Measurements from ENCODE around the gene TXLNB.
A peak's percentile ranks its signal among the peaks of the same experiment; 100 is the strongest.
"Not testable (repeated sequence)": the region's sequence is repeated elsewhere in the genome, so short reads cannot be mapped to it uniquely, and the experiment has no call there.

TXLNB gene

DNA sequence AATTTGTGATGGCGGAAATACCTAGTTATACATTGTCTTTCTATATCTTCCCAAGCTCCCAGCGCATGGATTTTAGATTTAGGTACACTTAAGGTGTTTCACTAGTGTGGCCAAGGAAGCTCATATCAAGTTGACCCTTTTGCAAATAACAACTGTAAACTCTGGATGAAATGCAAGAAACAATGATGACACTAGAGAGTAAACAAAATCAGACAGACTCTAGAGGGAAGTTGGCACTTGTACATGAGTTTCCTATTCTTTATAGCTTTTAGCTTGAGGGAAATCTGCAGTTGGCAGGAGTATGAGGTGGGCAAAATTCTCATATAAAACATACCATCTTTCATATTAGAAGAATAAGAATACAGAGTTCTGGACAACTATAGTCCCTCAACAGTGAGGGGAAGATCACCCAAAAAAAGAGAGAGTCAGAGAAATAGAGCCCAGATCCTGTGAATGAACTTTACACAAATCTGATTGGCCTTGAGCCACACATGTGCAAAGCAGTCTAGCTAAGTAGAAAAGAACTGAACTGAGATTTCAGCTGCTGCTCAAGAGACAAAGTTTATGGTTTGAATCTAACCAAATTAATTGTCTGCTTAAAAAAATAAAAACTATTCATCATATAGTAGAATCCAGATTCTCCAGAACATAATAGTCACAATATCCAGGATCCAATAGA is 26.1 kb downstream of the TXLNB start:
- DNase-seq = no peak

DNA sequence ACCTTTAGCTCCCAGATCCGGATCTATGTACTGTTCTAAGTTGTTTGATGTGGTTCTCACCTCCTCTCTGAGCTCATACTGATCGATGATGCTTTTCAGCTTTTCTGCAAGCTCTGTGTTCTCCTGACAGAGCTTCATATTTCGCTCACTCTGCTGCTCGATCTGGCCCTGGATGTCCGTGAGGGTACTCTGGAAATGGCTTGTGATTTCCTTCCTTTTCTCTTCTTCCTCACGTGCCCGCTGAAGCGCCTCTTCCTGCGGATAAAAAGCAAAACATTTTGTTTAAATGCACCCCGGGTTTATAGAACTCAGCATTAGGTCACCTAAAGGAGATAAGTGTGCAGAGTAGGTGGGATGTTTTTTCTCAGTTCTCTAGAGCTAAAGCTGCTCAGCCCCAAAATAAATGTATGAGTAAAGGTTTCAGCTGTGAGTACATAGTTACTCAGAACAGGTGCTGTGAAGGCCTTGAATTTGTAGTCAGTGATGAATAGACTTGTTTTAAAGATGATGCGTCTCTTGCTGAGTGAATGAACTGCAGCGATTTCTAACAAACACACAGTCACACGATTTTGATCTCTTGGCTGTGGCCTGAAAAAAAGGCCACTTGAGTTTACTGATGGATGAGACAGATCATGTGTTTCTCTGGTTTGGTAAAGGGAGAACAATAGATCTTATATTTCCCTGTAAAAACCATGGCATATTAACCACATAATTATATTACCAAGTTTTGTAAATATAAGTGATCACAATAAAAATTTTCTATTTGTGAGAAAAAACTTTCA is 29.1 kb downstream of the TXLNB start:
- peak; percentile 13 for DNase-seq

DNA sequence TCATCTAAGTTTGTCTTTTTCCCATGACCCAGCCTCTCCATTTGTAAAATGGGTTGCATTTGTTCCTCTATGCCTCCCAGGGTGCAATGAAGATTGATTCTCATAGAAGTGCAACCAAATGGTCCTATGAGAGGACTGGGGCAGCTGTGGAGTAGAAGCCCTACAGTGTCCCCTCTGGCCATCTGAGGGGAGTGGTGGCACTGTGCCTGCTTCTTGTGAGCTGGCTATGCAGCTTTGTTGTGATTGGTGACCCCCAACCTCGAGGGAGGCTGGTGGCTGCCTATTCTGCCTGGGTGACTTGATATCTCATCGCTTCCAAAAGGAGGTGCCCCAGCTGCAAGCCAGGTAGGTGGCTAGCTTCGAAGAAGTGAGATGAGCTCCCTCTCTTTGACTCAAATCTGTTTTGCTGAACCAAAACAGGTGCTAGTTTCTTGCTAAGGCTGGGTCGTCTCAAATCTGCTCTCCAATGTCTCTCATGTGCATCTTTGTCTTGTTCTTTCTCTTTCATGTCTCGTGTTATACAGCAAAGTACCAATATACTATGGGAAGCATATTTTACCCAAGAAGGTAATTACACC is 33.9 kb downstream of the TXLNB start:
- no peak for DNase-seq

DNA sequence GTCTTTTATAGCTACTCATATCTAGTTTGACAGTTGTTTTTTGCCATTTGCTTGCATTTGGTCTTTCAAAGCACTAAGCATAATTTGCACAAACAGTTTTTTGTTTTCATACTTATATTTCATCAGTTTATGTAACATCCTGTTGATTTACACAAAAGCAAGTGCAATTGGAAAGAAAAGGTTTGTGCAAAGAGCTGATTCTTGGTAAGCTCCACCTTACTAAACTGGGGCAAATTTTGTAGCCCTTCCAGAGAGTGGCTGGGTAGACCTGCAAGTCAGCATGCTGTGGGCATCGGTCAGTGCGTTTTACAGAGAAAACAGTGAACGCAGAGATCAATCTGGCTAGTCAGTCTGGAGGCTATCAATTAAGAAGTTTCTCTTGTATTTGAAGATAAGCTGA is 34.5 kb downstream of the TXLNB start:
- DNase-seq = no peak

DNA sequence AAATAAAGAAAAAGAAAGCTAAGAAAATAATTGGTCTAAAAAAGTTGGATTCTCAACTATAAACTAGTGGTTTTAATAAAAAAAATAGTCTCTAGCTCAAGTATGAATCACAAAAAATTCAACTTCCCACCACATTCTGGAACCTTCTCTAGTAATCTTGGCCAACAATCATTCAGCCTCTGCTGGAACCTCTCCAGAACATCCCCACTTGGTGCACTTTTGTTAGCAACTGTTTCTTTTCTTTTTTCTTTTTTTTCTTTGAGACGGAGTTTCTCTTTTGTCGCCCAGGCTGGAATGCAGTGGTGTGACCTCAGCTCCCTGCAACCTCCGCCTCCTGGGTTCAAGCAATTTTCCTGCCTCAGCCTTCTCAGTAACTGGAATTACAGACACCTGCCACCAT is 35.7 kb downstream of the TXLNB start:
- no peak for DNase-seq

DNA sequence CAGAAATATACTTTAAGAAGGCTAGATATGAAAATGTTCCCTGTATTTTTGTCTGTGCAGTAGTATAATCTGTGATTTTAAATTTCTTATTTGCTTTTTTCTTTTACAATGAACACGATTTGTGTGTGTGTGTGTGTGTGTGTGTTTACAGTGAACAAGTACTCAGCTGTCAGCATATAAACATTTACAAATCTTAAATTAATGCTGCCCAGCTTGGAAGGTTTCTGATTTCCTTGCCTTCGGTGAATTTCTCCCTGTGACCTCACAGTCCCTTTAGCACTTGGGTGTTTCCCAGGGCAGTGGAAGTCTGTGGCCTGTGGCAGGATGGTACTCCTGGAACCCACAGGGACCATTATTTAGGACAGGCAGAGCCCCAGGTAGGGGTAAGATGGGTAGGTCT is 37.6 kb downstream of the TXLNB start:
- no peak for DNase-seq

DNA sequence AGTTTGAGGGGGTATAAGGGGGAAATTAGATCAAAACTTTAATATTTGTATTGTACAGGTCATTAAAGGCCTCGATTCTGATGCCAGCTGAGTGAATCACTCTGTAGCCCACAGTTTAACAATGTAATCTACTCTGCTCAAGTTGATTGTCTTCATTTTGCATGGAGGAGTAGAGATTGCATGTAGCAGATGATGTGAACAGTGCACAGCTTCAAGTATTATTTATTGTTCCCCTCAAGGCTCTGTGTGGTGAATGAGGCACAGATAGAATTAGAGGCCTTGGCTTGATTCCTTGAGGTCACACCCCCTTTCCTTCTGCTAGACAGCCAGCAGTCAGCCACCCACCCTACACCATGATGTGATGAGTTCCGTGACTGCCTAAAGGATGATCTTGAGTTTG is 38.1 kb downstream of the TXLNB start:
- DNase-seq = no peak

DNA sequence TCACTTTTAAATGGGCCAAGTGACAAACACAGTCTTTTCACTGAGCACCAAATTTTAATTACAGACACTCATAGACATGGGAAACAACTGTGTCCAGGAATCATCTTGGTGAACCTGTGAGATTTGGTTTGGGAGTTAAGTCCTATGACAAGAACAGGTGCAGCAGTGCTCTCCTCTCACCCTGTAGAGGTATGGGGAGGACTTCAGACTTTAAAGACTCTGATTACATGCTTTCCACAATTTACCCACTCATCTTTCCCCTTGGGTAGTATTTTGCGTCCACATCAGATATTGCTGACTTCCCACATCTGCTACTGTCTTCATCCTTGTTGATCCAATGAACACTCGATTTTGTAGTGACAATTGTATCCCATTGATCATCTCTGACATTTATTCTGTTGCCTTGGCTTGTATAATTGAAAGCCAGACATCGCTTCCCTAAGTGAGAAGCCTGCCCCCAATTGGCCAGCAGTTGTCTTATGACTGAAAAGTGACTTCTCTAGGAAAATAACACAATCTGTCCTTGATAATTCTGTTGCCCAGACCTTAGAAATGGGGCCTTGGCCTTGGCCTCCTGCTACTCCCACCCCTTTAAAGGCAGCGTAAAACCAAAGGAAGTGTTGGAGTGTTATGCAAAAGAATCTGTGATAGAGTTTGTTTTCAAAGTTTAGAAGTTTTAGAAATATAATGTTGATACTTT is 40.0 kb downstream of the TXLNB start:
- no peak for DNase-seq

DNA sequence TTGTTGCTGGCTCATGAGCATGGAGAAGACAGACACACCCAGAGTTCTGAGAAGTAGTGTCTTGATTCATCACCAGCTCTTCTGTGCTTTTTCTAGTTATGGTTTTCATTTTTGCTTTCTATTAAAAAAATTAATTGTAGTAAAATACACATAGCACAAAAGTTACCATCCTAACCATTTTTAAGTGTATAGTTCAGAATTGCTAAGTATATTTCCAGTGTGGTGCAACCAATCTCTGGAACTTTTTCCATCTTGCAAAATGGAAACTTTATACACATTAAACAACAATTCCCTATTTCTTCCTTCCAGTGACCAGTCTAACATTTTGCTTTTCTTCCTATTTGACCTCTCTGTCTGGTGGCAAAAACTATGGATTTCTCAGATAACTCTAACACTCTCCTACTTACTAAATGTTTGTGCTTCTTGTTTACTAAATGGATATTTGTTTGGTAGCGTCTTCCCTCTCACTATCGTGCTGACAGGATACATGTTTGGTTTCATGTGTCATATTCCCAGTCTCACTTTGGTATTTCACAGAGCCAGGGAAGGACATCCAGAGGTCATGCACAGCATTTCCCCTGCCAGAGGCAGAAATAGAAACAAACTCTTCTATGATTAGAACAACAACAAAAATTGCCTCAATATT is 40.6 kb downstream of the TXLNB start:
- DNase-seq = no peak

DNA sequence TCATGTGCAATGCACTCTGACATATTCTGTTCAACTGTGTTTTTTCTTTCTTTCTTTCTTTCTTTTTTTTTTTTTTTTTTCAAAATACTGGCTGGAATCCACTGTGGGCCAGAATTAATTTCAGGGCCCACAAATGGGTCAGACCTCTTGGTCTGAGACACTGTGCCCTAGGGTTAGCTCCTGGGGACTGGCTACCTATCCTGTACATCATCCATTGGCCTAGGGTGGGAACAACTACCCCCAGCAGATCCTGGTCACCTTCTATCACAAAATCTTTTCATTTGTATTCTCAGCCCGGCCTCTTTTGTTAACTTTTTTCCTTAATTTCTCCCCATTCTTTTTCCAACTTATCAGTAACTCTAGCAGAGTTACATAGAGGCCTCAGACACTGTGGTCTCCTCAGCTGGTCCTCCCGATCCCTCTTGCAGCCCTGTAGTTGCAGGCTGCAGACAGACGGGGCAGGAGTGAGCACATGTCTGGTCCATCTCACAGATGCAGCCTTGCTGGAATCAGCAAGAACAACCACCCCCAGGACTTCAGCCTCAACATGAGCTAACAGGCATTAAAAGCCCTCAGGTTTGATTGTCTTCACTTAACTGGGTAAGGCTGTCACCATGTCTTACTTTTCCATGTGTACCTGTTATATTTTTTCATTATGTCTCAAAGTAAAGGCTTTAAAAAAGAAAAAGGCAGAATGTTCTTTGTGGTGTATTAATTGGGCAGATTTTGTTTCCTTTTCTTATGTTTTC is 41.3 kb downstream of the TXLNB start:
- peak; percentile 56 for DNase-seq

DNA sequence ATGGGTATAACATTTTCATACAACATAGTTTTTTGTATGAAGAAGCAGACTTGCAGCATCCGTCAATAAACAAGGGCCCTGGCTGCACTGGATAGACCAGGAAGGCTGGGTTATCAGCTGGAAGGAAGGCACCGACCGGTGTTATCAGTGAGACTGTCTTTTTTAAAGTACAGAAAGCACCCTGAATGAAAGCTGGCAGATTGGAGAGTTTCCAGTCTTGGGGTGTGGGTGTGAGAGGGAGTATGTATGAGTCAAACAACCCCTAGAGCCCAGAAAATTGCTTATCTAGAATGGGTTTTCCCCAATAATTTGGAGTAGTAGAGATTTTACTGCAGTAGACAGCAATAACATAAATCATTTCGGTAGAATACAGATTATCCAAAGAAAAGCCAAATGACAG is 42.4 kb downstream of the TXLNB start:
- DNase-seq = no peak

DNA sequence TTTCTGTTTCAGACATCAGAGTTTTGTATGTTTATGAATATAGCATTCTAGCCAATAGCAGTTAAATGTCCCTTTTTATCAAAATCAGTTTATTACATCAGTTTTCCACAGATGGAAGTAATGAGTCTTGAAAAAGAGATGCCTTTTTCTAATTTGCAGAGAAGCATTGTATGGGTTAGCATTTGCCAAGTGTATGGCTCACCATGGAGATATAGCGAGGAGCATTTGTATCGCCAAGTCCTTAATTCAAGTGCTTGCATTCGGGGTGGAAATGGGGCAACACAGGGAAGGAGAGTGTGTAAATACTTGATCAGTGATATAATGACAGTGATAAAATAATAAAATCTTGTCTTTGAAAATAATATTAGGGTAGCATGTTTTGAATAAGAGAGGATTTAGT is 42.9 kb downstream of the TXLNB start:
- DNase-seq = no peak

DNA sequence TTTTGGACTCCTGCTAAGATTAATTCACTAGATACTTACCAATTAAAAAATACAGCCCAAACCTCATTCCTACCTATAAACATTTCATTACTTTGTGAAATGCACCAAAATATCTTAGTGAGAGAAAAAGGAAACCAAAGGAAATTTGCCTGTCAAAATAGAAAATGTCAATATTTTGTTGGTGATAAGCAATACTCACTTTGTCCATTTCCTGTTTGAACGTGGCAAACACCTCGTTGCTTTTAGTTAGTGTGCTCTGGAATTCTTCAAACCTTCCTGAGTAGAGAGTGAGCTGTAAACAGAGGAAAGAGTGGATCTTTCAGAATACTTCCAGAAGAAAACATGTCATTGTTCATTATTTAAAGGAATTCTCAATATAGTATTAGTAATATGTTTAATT is 44.2 kb downstream of the TXLNB start:
- no peak for DNase-seq

DNA sequence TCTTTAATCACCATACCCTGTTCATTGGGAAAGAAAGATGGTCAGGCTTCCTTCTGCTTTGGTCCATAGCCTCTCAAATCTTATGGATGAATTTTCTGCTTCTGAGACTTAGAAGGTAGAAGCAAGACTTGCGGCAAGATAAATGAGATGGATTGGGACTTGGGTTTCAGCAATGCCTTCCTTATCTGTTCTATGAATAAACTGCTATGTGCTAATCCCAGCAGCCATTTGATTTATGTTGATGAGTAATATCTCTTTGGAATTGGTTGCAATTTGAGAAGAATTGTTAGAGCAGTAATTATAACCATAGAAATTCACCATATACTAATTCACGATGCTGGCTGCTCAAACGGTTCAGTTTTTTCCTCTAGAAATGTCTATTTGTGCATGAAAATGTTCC is 48.3 kb downstream of the TXLNB start:
- no peak for DNase-seq

DNA sequence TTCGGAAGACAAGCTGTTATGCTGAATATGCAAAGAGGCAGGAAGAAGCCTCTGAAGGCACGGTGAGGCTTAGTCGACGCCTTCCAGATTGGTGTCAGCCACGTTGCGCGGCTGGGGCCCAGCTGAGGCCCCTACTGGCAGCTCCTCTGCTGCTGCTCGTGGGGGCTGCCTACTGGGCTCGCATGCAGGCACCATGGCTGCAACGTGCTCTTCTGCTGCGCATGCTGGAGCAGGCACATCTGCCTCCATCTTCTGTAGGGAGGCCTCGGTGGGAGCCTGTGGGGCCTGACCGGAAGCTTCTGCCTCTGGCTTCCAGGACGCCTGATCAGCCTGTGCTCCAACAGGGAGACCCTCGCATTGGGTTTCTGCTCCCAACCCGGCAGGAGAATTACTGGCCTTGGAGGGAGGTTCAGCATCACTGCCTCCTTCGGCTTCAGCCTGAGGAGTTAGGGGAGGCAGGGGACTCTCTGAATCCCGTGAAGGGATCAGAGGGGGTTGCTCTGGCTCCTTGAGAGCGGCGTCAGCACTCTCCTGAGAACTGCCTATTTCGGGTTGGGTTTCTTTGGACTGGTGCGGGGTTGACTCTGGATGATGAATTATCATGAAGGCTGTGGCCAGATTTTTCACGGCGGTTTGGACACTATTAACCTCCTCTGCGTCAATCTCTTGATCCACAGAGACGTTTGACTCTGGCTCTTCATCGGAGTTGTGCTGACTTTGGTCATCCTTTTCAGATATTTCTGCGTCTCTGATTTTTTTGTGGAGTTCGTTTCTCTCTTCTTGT is 49.1 kb downstream of the TXLNB start:
- DNase-seq = no peak

DNA sequence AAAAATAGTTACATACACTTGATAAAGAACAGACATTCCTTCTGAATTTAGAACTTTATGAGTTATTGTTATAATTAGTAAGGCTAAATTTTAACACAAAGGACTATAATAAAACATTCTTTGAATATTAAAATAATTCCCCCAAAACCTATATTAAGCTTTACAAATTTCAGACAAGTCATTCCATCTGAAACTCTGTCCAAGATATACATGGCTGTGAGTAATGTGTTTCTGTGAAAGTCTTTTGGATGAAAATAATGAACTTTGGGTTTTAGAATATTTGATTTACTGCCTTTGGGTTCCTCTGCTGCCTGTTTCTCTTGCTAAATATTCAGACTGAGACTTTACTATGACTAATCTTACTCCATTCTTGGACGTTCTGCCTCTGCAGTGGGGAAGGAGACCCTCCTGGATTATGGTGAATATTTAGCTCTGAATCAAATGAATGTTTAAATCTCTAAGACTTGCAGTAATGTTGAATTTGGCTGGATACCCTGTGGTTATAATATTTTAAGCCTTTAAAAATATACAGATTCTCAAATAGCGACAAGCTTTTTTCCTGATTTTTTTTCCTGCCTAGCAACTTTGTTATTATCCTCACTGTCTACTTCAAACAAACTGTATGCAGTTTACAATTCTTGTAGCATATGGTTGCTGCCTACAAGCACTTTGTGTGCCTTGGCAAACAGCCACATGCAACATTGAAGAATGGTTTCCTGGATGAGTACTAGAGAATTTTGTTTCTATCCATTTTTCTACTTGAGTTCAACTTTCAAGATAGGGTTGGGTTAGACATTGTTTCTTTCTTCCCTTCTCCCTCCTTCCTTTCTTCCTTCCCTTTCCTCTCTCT is 51.4 kb downstream of the TXLNB start:
- DNase-seq = no peak

DNA sequence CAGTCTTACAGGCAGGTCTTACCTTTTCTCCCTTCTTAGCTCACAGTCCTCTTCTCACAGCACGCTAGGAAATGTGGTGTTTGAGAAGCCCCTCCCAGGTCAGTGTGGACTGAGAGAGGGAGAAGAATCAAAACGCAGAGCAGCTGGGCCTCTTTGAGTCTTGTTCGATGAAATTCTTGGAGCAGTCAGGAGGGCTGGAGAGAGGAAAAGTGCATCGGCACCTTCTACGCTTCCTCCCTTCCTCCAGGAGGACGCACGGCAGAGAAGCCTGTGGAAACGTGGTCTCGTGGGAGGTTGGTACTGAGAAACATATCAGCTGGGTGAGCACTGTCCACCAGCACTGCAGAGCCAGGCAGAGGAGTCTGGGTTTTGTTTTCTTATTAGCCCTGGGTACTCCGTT is 52.7 kb downstream of the TXLNB start:
- DNase-seq = no peak

DNA sequence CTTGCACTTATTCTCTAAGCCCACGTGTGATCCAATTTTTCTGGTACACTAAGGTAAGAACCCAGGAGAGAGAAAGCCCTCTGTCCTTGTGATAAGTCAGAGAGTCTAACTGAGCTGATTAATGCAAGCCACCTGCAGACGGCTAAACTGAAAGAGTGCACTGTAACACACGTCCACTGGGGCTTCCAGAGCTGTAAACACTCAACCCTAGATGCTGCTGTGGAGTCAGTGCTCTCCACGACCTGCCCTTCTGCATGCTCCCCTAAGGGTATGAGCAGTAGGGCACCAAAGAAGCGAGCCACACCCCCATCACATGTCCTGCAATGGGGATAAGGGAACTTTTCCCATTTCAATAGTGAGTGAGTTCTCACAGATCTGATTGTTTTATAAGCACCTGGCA is 55.7 kb downstream of the TXLNB start:
- no peak for DNase-seq

DNA sequence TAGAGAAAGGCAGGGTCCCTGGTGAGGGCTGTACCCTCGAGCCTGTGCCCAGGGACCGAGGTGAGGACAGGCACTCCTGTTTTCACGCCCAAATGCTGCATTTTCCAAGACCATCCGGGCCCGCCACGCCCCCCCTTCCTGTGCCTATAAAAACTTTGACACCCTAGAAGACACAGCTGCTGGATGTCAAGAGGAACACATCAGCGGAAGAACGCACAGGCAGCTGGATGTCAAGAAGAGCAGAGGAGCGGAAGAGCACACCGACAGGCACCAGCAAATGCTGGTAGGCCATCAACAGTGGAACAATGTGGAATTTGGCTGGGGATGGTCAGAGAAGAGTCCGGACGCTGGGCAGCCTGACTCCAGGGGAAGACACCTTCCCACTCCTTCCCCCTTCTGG is 56.1 kb downstream of the TXLNB start:
- no peak for DNase-seq

DNA sequence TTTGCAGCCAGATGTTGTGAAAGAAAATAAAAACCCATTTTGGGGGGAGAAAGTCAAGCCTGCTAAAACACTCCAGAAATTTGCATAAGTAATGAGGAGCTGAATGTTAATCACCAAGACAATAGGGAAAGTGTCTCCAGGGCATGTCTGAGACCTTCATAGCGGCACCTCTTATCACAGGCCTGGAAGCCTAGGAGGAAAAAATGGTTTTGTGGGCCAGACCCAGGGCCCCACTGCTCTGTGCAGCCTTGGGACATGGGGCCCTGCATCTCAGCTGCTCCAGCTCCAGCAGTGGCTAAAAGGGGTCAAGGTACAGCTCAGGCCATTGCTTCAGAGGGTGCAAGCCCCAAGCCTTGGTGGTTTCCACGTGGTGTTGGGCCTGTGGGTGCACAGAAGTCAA is 57.6 kb downstream of the TXLNB start:
- not testable (repeated sequence) for DNase-seq

DNA sequence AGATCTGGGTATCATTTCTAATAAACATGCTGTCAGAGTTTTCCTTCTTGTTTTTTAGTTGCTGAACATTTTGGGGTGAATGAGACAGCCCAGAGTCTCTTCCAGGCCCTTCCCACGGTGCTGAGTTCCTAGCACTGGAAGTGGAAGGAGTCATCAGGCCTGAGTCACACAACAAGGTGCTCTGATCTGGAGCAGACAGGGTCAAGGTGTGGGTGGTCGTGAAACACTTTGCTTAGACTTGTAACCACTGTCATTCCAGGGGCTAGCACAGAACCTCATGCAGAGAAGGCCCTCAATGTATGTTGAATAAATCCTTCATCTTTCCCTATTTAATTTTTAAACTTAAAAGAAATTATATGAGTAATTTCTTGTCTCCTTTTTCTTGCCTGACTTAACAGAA is 60.6 kb downstream of the TXLNB start:
- no peak for DNase-seq
